Large intestine (tissue), 3 donors: ENCODE measurements around the gene ZFP1. TPM values are rescaled to one million over a fixed set of nuclear protein-coding genes. Genes with fewer than 3 reads are reported as not detected.

ENCODE experiments used
- DNase-seq, 2 donors: peaks; one replicate each; pipeline versions ENCODE4 v3.0.0 to v3.0.0-alpha.2; 2013
- H3K27ac ChIP-seq: one replicate; pipeline ENCODE4 v1.5.1; 2013; ENCODE audit warnings: low read length
- H3K27me3 ChIP-seq: 2 replicates; pipeline ENCODE4 v1.6.1; 2013; ENCODE audit warnings: low read length; ENCODE audit not compliant: control insufficient read depth, insufficient read depth
- H3K36me3 ChIP-seq: 2 replicates; pipeline ENCODE4 v1.6.1; 2013; ENCODE audit warnings: low read length; ENCODE audit not compliant: control insufficient read depth, insufficient read depth
- H3K4me1 ChIP-seq: one replicate; pipeline ENCODE4 v1.6.1; 2013; ENCODE audit warnings: low read length; ENCODE audit not compliant: control insufficient read depth, insufficient read depth
- H3K4me3 ChIP-seq: one replicate; pipeline ENCODE4 v1.5.1; 2013; ENCODE audit warnings: low read length
- H3K9me3 ChIP-seq: one replicate; pipeline ENCODE4 v1.6.1; 2013; ENCODE audit warnings: mild to moderate bottlenecking, low read depth, low read length, moderate library complexity; ENCODE audit not compliant: control insufficient read depth
- WGBS: methylation state at CpG from one replicate; pipeline ENCODE4 v1.1.5; 2013; ENCODE audit warnings: low lambda C conversion rate; ENCODE audit not compliant: insufficient coverage; 5-methylcytosine and 5-hydroxymethylcytosine counted together
- polyA plus RNA-seq: library from polyadenylated mRNA; unstranded; fragments of 120-200 nt; gene quantifications from one replicate; pipeline ENCODE4 v1.2.1, GENCODE V29; 2013

The ZFP1 gene
- polyA plus RNA-seq, 1 donor = 8.3 TPM

- peaks cover 36% of the 10 kb centered on the region for H3K4me1 ChIP-seq
- no peak for DNase-seq
- no CpG with 5 or more reads among the region's 20 CpGs for WGBS
Observed at GRCh38 chr16:75113541-75114121, 34.7 kb upstream of the ZFP1 start.

DNA sequence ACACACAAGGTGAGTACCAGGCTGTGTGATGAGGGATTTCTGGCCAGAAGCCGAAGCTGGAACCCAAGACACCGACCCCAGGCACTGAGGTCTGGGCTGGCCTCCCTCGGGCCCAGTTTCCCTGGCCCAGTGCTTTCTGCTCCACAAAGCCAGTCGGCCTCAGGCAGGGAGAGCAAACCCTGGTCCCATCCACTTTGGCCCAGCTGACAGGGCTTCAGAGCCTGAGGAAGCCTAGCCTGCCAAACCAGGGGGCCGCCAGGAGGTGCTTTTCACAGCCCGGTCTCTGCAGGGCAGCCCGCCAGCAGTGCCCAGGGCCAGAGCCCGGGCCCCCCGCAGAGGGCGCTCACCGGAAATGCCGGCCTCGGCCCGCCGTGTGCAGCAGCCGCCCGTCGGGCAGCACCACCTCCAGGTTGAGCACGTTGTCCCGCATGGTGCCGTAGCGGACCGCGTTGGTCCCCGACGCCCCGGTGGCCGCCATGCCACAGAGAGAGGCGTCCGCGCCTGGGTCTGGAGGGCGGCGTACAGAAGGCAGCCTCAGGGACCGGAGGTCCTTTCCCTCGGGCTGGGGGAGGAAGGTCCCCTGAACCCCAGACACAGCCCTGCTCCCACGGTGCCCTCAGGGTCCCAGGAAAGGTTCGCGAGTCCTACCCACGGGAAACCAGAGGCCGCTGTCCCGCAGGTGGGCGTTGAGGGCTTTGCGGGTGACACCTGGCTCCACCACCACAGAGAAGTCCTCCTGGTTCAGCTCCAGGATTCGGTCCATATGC lies 34.0 kb upstream of the ZFP1 start:
- Histone ChIP-seq H3K4me1 (peaks cover 31% of the 10 kb centered on the region), H3K9me3 (peaks cover 6% of the 10 kb centered on the region), H3K27me3 (no peaks in the 10 kb centered on the region), H3K36me3 (no peaks in the 10 kb centered on the region), H3K4me3 (no peak overlapping the region), H3K27ac (no peak overlapping the region)
- DNase-seq = no peak
- no CpG with 5 or more reads among the region's 44 CpGs for WGBS

More at GRCh38 chr16:75113541-75114121, 34.7 kb upstream of the ZFP1 start:
- no peak overlapping the region for H3K4me3 ChIP-seq
- H3K27ac ChIP-seq = no peak overlapping the region
- H3K9me3 ChIP-seq = peaks cover 6% of the 10 kb centered on the region
- H3K36me3 ChIP-seq = no peaks in the 10 kb centered on the region
- no peaks in the 10 kb centered on the region for H3K27me3 ChIP-seq

DNA sequence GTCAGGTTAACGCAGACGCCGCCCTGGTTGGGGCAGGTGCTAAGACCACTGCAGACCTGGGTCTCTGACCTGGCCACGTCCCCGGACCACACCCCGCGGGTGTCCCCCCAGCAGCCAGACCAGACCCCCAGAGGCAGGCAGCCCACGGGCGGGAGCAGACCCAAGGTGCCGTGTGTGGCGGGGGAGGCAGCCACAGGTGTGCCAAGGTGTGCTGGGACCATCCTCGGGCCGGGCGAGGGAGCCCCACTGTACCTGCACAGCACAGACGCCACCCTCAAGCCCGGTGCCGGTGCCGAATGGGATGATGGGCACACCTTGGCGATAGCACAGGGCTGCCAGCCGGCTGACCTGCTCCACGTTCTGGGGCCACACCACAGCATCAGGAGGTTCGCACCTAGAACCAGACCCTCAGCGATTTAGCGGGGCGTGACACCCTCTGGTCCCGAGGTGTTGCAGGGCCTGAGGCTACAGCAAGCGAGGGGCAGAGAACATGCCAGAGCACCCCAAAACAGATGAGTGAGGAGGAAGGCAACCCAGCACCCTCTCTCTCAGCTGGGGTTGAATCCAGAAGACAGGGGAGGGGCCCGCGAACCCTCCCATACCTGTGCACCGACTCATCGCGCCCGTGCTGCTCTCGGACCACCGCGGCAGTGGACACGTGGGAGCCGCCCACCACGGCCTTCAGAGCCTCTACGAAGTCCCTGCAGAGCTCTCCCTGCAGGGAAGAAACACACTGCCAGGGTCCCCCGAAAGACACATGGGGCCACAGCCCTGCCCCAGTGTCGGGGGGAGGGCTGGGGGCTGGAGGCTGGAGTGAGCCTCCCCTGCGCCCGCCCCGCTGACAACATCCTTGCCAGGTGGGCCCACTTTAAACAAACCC lies 33.1 kb upstream of the ZFP1 start:
- Histone ChIP-seq H3K9me3 (peaks cover 6% of the 10 kb centered on the region), H3K36me3 (no peaks in the 10 kb centered on the region), H3K27ac (no peak overlapping the region), H3K4me1 (peaks cover 29% of the 10 kb centered on the region), H3K27me3 (no peaks in the 10 kb centered on the region), H3K4me3 (no peak overlapping the region)
- WGBS = no CpG with 5 or more reads among the region's 45 CpGs
- no peak for DNase-seq

DNA sequence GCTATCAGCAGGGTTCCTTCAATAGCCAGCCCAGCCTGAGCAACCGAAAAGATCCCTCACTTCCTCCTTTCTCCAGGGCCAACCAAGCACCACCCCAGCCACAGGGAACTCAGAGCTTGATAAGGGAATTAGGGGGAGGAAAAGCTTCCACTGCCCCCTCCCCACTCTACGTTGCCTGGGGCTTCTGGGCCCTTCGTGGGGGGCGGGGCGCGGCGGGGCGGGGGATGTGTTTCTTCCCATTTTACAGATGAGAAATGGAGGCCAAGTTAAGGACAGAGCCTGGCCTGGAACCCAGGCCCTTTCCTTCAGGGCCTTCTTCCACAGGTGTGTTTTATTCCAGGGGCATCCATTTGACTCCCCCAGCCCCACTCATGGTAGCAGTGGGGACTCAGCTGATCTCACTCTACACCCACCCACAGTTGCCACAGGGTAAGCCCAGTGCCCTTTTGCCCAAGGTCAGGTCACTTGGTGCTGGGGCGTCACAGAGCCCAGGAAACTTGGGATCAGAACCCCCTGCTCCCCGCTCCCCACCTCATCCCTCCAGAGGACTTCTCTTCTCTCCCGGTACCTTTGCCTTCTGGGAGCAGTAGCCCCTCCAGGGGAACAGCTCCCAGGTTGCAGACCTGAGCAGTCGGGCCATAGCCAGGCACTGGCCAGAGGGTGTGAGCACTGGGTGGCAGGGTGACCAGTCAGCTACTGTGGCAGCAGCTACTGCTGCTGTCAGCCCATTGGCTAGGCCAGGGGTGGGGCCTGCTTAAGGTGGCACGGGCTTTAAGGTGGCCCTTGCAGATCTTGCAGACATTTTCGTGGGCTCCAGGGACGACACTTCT lies 32.0 kb upstream of the ZFP1 start, which contains the start of gene LDHD:
Gene LDHD (minus strand): TSS at position 700 of the 830 bp plus-strand sequence. CDS start 60 bp downstream, at position 640.
- Histone ChIP-seq H3K36me3 (no peaks in the 10 kb centered on the region), H3K27ac (no peak within 1 kb of the TSS), H3K27me3 (no peaks in the 10 kb centered on the region), H3K4me1 (peaks cover 23% of the 10 kb centered on the region), H3K9me3 (peaks cover 15% of the 10 kb centered on the region), H3K4me3 (peak within 1 kb of the TSS; percentile 34)
- DNase-seq = peak; percentile 37 to 54
- WGBS = no CpG with 5 or more reads among the region's 15 CpGs

DNA sequence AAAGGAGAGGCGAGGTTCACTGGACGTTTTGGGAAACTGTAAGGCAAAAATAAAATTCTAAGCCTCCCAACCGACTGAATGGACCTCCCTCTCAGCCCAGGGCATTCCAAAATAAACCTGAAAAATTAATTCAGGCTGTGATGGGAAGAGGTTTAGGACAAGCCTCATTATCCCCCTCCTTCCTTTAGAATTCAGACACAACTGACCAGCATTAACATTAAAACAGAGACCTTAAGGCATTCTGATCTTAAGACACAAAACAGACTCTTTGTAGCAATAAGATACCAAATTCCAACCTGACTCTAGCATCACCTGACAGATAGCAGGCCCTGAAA lies 31.4 kb upstream of the ZFP1 start:
- Histone ChIP-seq H3K4me1 (peaks cover 17% of the 10 kb centered on the region), H3K4me3 (no peak overlapping the region), H3K36me3 (no peaks in the 10 kb centered on the region), H3K9me3 (peaks cover 15% of the 10 kb centered on the region), H3K27me3 (no peaks in the 10 kb centered on the region), H3K27ac (no peak overlapping the region)
- DNase-seq = no peak
- no CpG with 5 or more reads among the region's 3 CpGs for WGBS

DNA sequence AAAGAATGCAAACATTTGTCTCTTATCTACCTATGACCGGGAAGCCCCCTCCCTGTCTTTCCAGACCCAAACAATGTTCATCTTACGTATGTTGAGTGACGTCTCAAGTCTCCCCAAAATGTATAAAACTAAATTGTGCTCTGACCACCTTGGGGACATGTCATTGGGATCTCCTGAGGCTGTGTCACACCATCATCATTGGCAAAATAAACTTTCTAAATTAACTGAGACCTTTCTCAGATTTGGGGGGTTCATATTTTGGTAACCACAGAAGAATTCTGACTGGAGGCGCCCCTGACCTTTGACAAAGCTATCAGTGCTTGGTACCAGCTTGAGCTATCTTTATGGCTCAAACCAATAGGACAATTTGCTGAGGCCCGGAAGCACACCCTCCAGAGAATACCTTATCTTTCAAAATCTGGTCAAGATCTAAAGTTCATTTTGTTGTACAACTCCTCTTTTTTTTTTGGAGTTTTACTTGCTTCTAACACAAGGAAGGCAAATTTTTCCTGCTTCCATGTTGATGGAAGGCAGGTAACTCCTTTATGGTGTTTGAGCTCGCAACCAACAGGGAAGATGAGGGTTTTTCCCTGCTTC lies 29.3 kb upstream of the ZFP1 start:
- WGBS = no CpG with 5 or more reads among the region's 6 CpGs
- H3K36me3 ChIP-seq = no peaks in the 10 kb centered on the region
- DNase-seq = no peak
- peaks cover 15% of the 10 kb centered on the region for H3K9me3 ChIP-seq
- peak overlapping the region; percentile 8 for H3K4me3 ChIP-seq
- H3K27me3 ChIP-seq = no peaks in the 10 kb centered on the region
- no peak overlapping the region for H3K27ac ChIP-seq
- H3K4me1 ChIP-seq = peaks cover 8% of the 10 kb centered on the region

DNA sequence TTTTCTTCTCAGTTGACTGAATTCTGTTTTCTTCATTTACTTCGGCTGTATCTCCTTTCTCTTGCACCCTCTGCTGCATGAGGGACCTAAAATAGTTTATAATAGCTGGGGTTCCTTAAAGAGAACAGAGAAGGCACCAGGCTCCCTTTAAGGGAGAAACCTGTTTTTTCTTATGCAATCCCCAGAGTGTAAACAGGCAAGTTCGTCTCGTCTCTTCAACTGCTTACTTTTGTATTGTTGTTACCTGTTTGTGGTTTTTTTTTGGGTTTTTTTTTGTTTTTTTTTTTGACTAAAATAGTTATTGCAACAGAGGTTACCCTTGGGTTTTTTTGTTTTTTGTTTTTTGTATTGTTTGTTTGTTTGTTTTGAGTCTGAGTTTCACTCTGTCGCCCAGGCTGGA lies 28.1 kb upstream of the ZFP1 start:
- Histone ChIP-seq H3K27ac (no peak overlapping the region), H3K4me3 (peak overlapping the region; percentile 8), H3K4me1 (peaks cover 8% of the 10 kb centered on the region), H3K27me3 (no peaks in the 10 kb centered on the region), H3K36me3 (no peaks in the 10 kb centered on the region), H3K9me3 (peaks cover 11% of the 10 kb centered on the region)
- WGBS = 79% methylated on average over 3 of the region's 4 CpGs
- DNase-seq = no peak

- H3K4me1 ChIP-seq = no peaks in the 10 kb centered on the region
- H3K27me3 ChIP-seq = no peaks in the 10 kb centered on the region
- H3K36me3 ChIP-seq = no peaks in the 10 kb centered on the region
- H3K4me3 ChIP-seq = no peak overlapping the region
- no peak for DNase-seq
- no peak overlapping the region for H3K27ac ChIP-seq
- peaks cover 9% of the 10 kb centered on the region for H3K9me3 ChIP-seq
- WGBS = 100% methylated on average over 1 of the region's 6 CpGs
Observed at GRCh38 chr16:75121949-75122568, 26.3 kb upstream of the ZFP1 start.

DNA sequence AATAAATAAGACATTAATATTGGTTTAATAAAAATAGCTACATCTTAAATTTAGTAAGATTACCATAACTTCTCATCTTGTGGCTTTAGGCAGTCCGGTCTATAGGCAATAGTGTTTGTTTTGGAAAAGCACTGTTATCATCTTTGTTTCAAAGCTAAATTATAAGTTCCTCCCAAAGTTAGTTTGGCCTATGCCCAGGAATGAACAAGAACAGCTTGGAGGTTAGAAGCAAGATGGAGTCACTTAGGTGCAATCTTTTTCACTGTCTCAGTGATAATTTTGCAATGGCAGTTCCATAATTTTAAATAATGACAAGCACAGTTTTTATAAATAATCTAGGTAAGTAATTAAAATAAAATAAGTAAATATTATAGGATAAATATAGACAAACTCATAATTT lies 25.7 kb upstream of the ZFP1 start:
- Histone ChIP-seq H3K4me3 (no peak overlapping the region), H3K4me1 (no peaks in the 10 kb centered on the region), H3K27me3 (no peaks in the 10 kb centered on the region), H3K9me3 (peaks cover 9% of the 10 kb centered on the region), H3K36me3 (no peaks in the 10 kb centered on the region), H3K27ac (no peak overlapping the region)
- WGBS = 90% methylated on average over 1 of the region's 1 CpG
- no peak for DNase-seq
